ENCODE results near the gene ASIP. TPM values are rescaled to one million over a fixed set of nuclear protein-coding genes. Genes with fewer than 3 reads are reported as not detected.
"Not testable (repeated sequence)": the region's sequence is repeated elsewhere in the genome, so short reads cannot be mapped to it uniquely, and the experiment has no call there.

Gene ASIP
- total and polyA plus RNA-seq, 2 donors (not counting 1 experiment from before 2014, with no cell fraction given) = not detected

GRCh38 chr20:34200023-34200422, 41.2 kb upstream of the ASIP start:
- no peak for TF ChIP-seq EZH2 (IDR thresholded peaks at IDR 0.05; ENCODE audit: low read length, missing control alignments)
- TF ChIP-seq CTCF (conservative IDR thresholded peaks at IDR 0.05 in 1 of 2, IDR thresholded peaks at IDR 0.05 in 1 of 2; ENCODE audit: low read depth in 1 of 2, low read length in 2 of 2) = no peak
- Histone ChIP-seq H3K9ac (ENCODE audit: insufficient read depth, low read length) (no peak overlapping the region), H3K27me3 (ENCODE audit: control insufficient read depth, insufficient read depth, low read length) (peaks cover 14% of the 10 kb centered on the region), H3K4me3 (replicated peaks in 1 of 4; ENCODE audit: control extremely low read depth in 1 of 4, insufficient read depth in 1 of 4, low read depth in 3 of 4, low read length in 4 of 4) (no peak overlapping the region), H3K79me2 (ENCODE audit: control insufficient read depth, insufficient read depth, low read length) (no peaks in the 10 kb centered on the region), H3K9me3 (ENCODE audit: control insufficient read depth, insufficient read depth, low read depth, low read length) (no peaks in the 10 kb centered on the region), H3K36me3 (ENCODE audit: control insufficient read depth, insufficient read depth, low read length) (no peaks in the 10 kb centered on the region), H3K4me1 (ENCODE audit: control insufficient read depth, extremely low read depth, insufficient read depth, low read length) (no peaks in the 10 kb centered on the region), H2AFZ (ENCODE audit: low read length) (no peak overlapping the region), H3K4me2 (ENCODE audit: extremely low read depth, insufficient read depth, low read length) (no peak overlapping the region), H4K20me1 (ENCODE audit: control insufficient read depth, extremely low read depth, insufficient read depth, low read length) (no peaks in the 10 kb centered on the region), H3K27ac (ENCODE audit: insufficient read depth, low read length) (no peak overlapping the region)
- DNase-seq (ENCODE audit: low read depth in 2 of 2) = no peak

- no peaks in the 10 kb centered on the region for H3K79me2 ChIP-seq (ENCODE audit: control insufficient read depth, insufficient read depth, low read length)
- TF ChIP-seq CTCF (conservative IDR thresholded peaks at IDR 0.05 in 1 of 2, IDR thresholded peaks at IDR 0.05 in 1 of 2; ENCODE audit: low read depth in 1 of 2, low read length in 2 of 2) (no peak), EZH2 (IDR thresholded peaks at IDR 0.05; ENCODE audit: low read length, missing control alignments) (no peak)
- H3K27me3 ChIP-seq (ENCODE audit: control insufficient read depth, insufficient read depth, low read length) = peaks cover 10% of the 10 kb centered on the region
- H3K36me3 ChIP-seq (ENCODE audit: control insufficient read depth, insufficient read depth, low read length) = no peaks in the 10 kb centered on the region
- H2AFZ ChIP-seq (ENCODE audit: low read length) = no peak overlapping the region
- H3K4me2 ChIP-seq (ENCODE audit: extremely low read depth, insufficient read depth, low read length) = no peak overlapping the region
- no peak overlapping the region for H3K9ac ChIP-seq (ENCODE audit: insufficient read depth, low read length)
- H4K20me1 ChIP-seq (ENCODE audit: control insufficient read depth, extremely low read depth, insufficient read depth, low read length) = no peaks in the 10 kb centered on the region
- no peak overlapping the region for H3K4me3 ChIP-seq (replicated peaks in 1 of 4; ENCODE audit: control extremely low read depth in 1 of 4, insufficient read depth in 1 of 4, low read depth in 3 of 4, low read length in 4 of 4)
- no peaks in the 10 kb centered on the region for H3K9me3 ChIP-seq (ENCODE audit: control insufficient read depth, insufficient read depth, low read depth, low read length)
- no peak for DNase-seq (ENCODE audit: low read depth in 2 of 2)
- no peak overlapping the region for H3K27ac ChIP-seq (ENCODE audit: insufficient read depth, low read length)
- no peaks in the 10 kb centered on the region for H3K4me1 ChIP-seq (ENCODE audit: control insufficient read depth, extremely low read depth, insufficient read depth, low read length)
These were observed 39.7 kb upstream of the ASIP start for GRCh38 chr20:34201531-34201930.

- not testable (repeated sequence) for H3K4me1 ChIP-seq (ENCODE audit: control insufficient read depth, extremely low read depth, insufficient read depth, low read length); H2AFZ ChIP-seq (ENCODE audit: low read length); H3K36me3 ChIP-seq (ENCODE audit: control insufficient read depth, insufficient read depth, low read length); H3K4me3 ChIP-seq (replicated peaks in 1 of 4; ENCODE audit: control extremely low read depth in 1 of 4, insufficient read depth in 1 of 4, low read depth in 3 of 4, low read length in 4 of 4); H3K27ac ChIP-seq (ENCODE audit: insufficient read depth, low read length); H3K79me2 ChIP-seq (ENCODE audit: control insufficient read depth, insufficient read depth, low read length); DNase-seq (ENCODE audit: low read depth in 2 of 2); H3K9ac ChIP-seq (ENCODE audit: insufficient read depth, low read length); H4K20me1 ChIP-seq (ENCODE audit: control insufficient read depth, extremely low read depth, insufficient read depth, low read length); H3K9me3 ChIP-seq (ENCODE audit: control insufficient read depth, insufficient read depth, low read depth, low read length); H3K27me3 ChIP-seq (ENCODE audit: control insufficient read depth, insufficient read depth, low read length); H3K4me2 ChIP-seq (ENCODE audit: extremely low read depth, insufficient read depth, low read length)
These were observed 35.9 kb upstream of the ASIP start for GRCh38 chr20:34205172-34205880.
